K562 (cell line): ENCODE data around the gene C3. TPM values are rescaled to one million over a fixed set of nuclear protein-coding genes. Genes with fewer than 3 reads are reported as not detected.

ENCODE experiments used
- FOSL1 ChIP-seq: fragments of 200-800 bp; sonication (Bioruptor generic); conservative IDR thresholded peaks from 2 replicates; pipeline ENCODE4 v1.6.1; 2016; ENCODE audit warnings: missing genetic modification characterization, missing compliant biosample characterization
- FOXJ2 ChIP-seq: fragments of 200-800 bp; sonication (Bioruptor generic); IDR thresholded peaks from 2 replicates; pipeline ENCODE4 v1.6.1; 2016; ENCODE audit warnings: missing genetic modification characterization, missing compliant biosample characterization
- HMG20B ChIP-seq: fragments of 250-450 bp; sonication (Bioruptor Pico); IDR thresholded peaks from 2 replicates; pipeline ENCODE4 v1.5.0; 2021; ENCODE audit warnings: mild to moderate bottlenecking
- PCBP2 ChIP-seq: fragments of 200-400 bp; formaldehyde crosslinking; IDR thresholded peaks from 2 replicates; pipeline ENCODE4 v1.6.1; 2018; ENCODE audit warnings: low read length, low read depth, mild to moderate bottlenecking, moderate library complexity; ENCODE audit not compliant: poor library complexity, severe bottlenecking
- RFX7 ChIP-seq: fragments of 250-450 bp; sonication (Bioruptor Pico); IDR thresholded peaks from 2 replicates; pipeline ENCODE4 v1.5.1; 2021; ENCODE audit warnings: mild to moderate bottlenecking
- SMARCA4 ChIP-seq: fragments of 450-650 bp; IDR thresholded peaks from 2 replicates; pipeline ENCODE4 v1.6.1; 2016
- ZKSCAN8 ChIP-seq: fragments of 200-800 bp; sonication (Bioruptor generic); IDR thresholded peaks from 2 replicates; pipeline ENCODE4 v1.6.1; 2016; ENCODE audit warnings: missing genetic modification characterization, missing compliant biosample characterization
- ZNF57 ChIP-seq: fragments of 450-650 bp; formaldehyde crosslinking; IDR thresholded peaks from 2 replicates; pipeline ENCODE4 v1.4.0; 2020; ENCODE audit warnings: mild to moderate bottlenecking, moderate library complexity
- ZNF707 ChIP-seq: fragments of 250-450 bp; sonication (Bioruptor Pico); conservative IDR thresholded peaks from 2 replicates; pipeline ENCODE4 v1.8.0; 2022; ENCODE audit warnings: inconsistent platforms, mild to moderate bottlenecking, moderate library complexity
- polyA plus RNA-seq, 8 experiments: library from polyadenylated mRNA; depleted of rRNA in 4 of 8; stranded (reverse) in 5 of 8; unstranded in 3 of 8; fragments of >200 nt; fragmentation: Nextera tagmentation in 2 of 8; fragmentation: Illumina TruSeq in 1 of 8; extraction: Ambion mirVana in 2 of 8; extraction: Trizol in 1 of 8; gene quantifications; 2 replicates each; pipeline versions ENCODE4 v1.2.1 to v1.2.3, GENCODE V29; 2011 to 2014; ENCODE audit warnings: inconsistent platforms in 1 of 8, missing spikeins in 1 of 8
- total RNA-seq, 7 experiments: library from RNA; depleted of rRNA in 6 of 7; stranded (reverse); fragments of >200 nt in 6 of 7; fragmentation: Illumina TruSeq in 2 of 7; extraction: Trizol in 2 of 7; gene quantifications; 2 replicates each; pipeline versions ENCODE4 v1.2.1 to v1.2.3, GENCODE V29; 2011 to 2021; ENCODE audit warnings: low replicate concordance in 1 of 7
- TF ChIP-seq, protein P1 (sequence below): sonication (generic); formaldehyde crosslinking; IDR thresholded peaks from 2 replicates; pipeline ENCODE4 v1.8.1; 2023; ENCODE audit warnings: mild to moderate bottlenecking, missing genetic modification reagents
- TF ChIP-seq, protein P2 (sequence below): fragments of 150-350 bp; IDR thresholded peaks from 2 replicates; pipeline ENCODE4 v1.6.1; 2014; ENCODE audit warnings: low read depth, mild to moderate bottlenecking, low read length, borderline replicate concordance

C3 gene
- total and polyA plus RNA-seq, 9 of the 15 experiments (the other 6 are each of a cell fraction or from before 2014, with no cell fraction given): 0.59 to 10.6 (median 2.2) TPM

DNA sequence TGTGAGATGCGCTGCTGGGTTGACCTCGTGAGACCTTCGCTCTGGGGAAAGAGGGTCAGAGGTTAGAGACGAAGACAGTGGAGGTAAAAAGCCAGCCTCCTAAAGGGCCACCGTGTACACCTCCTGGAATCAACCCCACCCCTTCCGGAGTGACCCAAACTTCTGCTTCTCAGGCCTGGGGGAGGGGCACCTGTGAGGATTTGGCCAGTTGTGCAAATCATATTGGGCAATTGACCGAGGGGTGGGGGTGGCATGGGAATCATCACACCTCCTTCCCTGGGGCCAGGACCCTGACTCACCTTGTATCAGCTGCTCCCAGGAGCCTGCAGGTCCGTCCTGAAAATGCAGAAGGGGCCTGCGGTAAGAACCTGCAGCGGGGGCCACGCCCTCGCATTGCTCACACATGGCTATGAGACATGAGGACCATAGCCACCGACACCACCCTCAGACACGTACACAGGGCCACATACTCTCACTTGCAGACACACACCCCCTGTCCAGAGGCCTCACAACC, 53.3 kb downstream of the C3 start (continued):
- TF ChIP-seq, protein P1, sequence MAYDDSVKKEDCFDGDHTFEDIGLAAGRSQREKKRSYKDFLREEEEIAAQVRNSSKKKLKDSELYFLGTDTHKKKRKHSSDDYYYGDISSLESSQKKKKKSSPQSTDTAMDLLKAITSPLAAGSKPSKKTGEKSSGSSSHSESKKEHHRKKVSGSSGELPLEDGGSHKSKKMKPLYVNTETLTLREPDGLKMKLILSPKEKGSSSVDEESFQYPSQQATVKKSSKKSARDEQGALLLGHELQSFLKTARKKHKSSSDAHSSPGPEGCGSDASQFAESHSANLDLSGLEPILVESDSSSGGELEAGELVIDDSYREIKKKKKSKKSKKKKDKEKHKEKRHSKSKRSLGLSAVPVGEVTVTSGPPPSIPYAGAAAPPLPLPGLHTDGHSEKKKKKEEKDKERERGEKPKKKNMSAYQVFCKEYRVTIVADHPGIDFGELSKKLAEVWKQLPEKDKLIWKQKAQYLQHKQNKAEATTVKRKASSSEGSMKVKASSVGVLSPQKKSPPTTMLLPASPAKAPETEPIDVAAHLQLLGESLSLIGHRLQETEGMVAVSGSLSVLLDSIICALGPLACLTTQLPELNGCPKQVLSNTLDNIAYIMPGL (CRISPR knock-in tag): no peak
- TF ChIP-seq, protein P2, sequence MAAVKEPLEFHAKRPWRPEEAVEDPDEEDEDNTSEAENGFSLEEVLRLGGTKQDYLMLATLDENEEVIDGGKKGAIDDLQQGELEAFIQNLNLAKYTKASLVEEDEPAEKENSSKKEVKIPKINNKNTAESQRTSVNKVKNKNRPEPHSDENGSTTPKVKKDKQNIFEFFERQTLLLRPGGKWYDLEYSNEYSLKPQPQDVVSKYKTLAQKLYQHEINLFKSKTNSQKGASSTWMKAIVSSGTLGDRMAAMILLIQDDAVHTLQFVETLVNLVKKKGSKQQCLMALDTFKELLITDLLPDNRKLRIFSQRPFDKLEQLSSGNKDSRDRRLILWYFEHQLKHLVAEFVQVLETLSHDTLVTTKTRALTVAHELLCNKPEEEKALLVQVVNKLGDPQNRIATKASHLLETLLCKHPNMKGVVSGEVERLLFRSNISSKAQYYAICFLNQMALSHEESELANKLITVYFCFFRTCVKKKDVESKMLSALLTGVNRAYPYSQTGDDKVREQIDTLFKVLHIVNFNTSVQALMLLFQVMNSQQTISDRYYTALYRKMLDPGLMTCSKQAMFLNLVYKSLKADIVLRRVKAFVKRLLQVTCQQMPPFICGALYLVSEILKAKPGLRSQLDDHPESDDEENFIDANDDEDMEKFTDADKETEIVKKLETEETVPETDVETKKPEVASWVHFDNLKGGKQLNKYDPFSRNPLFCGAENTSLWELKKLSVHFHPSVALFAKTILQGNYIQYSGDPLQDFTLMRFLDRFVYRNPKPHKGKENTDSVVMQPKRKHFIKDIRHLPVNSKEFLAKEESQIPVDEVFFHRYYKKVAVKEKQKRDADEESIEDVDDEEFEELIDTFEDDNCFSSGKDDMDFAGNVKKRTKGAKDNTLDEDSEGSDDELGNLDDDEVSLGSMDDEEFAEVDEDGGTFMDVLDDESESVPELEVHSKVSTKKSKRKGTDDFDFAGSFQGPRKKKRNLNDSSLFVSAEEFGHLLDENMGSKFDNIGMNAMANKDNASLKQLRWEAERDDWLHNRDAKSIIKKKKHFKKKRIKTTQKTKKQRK: no peak
- TF ChIP-seq ZNF57 (CRISPR knock-in tag) (no peak), ZNF707 (CRISPR knock-in tag) (no peak), SMARCA4 (0 out of 2 replicates have a peak, but pooled peaks have one; percentile 29), FOXJ2 (tag) (no peak), PCBP2 (no peak), FOSL1 (tag) (peak; percentile 56), RFX7 (CRISPR knock-in tag) (no peak), HMG20B (CRISPR knock-in tag) (no peak), ZKSCAN8 (CRISPR knock-in tag) (no peak)
- TF ChIP-seq, all 486 proteins: peak for 45
